Activated CD4-positive, alpha-beta memory T cell treated with anti-CD3 and anti-CD28 coated beads for 36 hours (primary cell): Measurements from ENCODE around the gene CRB2. TPM values are rescaled to one million over a fixed set of nuclear protein-coding genes. Genes with fewer than 3 reads are reported as not detected.

Experiments
- CTCF ChIA-PET: fragments of 350-600 bp; sonication (Branson Sonifier 250); formaldehyde crosslinking; loops from one replicate; lab custom pipeline; 2021; ENCODE audit warnings: antibody characterized with exemption, inconsistent platforms; lab: Charles Lee
- POLR2A ChIA-PET: fragments of 350-600 bp; sonication (Branson Sonifier 250); formaldehyde crosslinking; loops from one replicate; lab custom pipeline; 2021; ENCODE audit warnings: antibody characterized with exemption; lab: Charles Lee
- DNase-seq: peaks from one replicate; pipeline ENCODE4 v3.0.0-alpha.2; 2020
- H3K27ac Mint-ChIP-seq: one replicate; pipeline ENCODE4 v1.8.0; 2021; ENCODE audit warnings: mixed read lengths
- H3K27me3 Mint-ChIP-seq: one replicate; pipeline ENCODE4 v1.8.0; 2021; ENCODE audit warnings: mixed read lengths
- H3K36me3 Mint-ChIP-seq: one replicate; pipeline ENCODE4 v1.8.0; 2021; ENCODE audit warnings: mixed read lengths
- H3K4me1 Mint-ChIP-seq: one replicate; pipeline ENCODE4 v1.8.0; 2021; ENCODE audit warnings: low read depth, mixed read lengths
- H3K4me3 Mint-ChIP-seq: one replicate; pipeline ENCODE4 v1.8.0; 2021; ENCODE audit warnings: mild to moderate bottlenecking, mixed read lengths
- H3K9me3 Mint-ChIP-seq: one replicate; pipeline ENCODE4 v1.8.0; 2021; ENCODE audit warnings: mixed read lengths
- intact Hi-C: fragments of 100-400 bp; cut with micrococcal nuclease; formaldehyde crosslinking; loops from one replicate; pipeline ENCODE4 v1.15.1; 2023
- total RNA-seq, 2 experiments: library from RNA; stranded (reverse); gene quantifications; one replicate each; pipeline ENCODE4 v1.2.3, GENCODE V29; 2021

Gene CRB2
- total RNA-seq, 2 experiments from 2014 or later: not detected

GRCh38 chr9:123371228-123371584 is 15.2 kb downstream of the CRB2 start:
- DNase-seq: no peak
- H3K27me3 Mint-ChIP-seq: peaks cover 41% of the 10 kb centered on the region
- no peaks in the 10 kb centered on the region for H3K36me3 Mint-ChIP-seq
- intact Hi-C loops: no loop called here
- ChIA-PET POLR2A (no interaction called here), CTCF (interaction anchor here (0.6 to 1.0 kb wide), 2 partner anchors 10 to 17 kb away, joined by 3 to 4 read pairs; no protein-coding TSS in a partner anchor)
- H3K4me1 Mint-ChIP-seq: peaks cover 2% of the 10 kb centered on the region
- no peak overlapping the region for H3K27ac Mint-ChIP-seq
- no peaks in the 10 kb centered on the region for H3K9me3 Mint-ChIP-seq
- H3K4me3 Mint-ChIP-seq: no peak overlapping the region

GRCh38 chr9:123371805-123372590 is 16.0 kb downstream of the CRB2 start:
- H3K9me3 Mint-ChIP-seq: no peaks in the 10 kb centered on the region
- H3K36me3 Mint-ChIP-seq: no peaks in the 10 kb centered on the region
- ChIA-PET CTCF (interaction anchor here (0.6 to 1.0 kb wide), 2 partner anchors 11 to 18 kb away, joined by 3 to 4 read pairs; no protein-coding TSS in a partner anchor), POLR2A (no interaction called here)
- no peak overlapping the region for H3K27ac Mint-ChIP-seq
- DNase-seq: no peak
- peaks cover 2% of the 10 kb centered on the region for H3K4me1 Mint-ChIP-seq
- no peak overlapping the region for H3K4me3 Mint-ChIP-seq
- H3K27me3 Mint-ChIP-seq: peaks cover 45% of the 10 kb centered on the region
- intact Hi-C loops: no loop called here

DNA sequence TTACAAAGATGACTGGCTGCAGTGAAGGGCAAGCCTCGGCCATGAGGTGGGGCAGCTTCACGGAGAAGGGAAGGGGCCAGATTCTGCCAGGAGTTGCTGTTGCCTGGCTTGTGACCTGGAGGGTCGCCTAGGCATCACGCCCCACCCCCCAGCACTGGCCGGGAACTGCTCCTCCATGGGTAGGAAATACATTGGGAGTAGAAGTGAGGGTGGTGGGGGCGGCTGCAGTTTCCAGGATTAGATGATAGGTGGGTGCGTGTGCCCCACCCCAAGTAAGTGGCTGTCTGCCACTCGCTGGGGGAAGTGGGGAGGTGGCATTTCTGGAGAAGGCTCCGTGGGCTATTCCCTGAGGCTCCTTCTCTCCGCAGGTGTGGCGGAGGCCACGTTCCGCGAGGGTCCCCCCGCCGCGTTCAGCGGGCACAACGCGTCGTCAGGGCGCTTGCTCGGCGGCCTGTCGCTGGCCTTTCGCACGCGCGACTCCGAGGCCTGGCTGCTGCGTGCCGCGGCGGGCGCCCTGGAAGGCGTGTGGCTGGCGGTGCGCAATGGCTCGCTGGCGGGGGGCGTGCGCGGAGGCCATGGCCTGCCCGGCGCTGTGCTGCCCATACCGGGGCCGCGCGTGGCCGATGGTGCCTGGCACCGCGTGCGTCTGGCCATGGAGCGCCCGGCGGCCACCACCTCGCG is 16.9 kb downstream of the CRB2 start:
- Mint-ChIP-seq H3K4me1 (peaks cover 2% of the 10 kb centered on the region), H3K9me3 (no peaks in the 10 kb centered on the region), H3K27ac (no peak overlapping the region), H3K36me3 (no peaks in the 10 kb centered on the region), H3K27me3 (peaks cover 44% of the 10 kb centered on the region), H3K4me3 (no peak overlapping the region)
- ChIA-PET POLR2A (no interaction called here), CTCF (no interaction called here)
- DNase-seq: no peak
- intact Hi-C loops: no loop called here

DNA sequence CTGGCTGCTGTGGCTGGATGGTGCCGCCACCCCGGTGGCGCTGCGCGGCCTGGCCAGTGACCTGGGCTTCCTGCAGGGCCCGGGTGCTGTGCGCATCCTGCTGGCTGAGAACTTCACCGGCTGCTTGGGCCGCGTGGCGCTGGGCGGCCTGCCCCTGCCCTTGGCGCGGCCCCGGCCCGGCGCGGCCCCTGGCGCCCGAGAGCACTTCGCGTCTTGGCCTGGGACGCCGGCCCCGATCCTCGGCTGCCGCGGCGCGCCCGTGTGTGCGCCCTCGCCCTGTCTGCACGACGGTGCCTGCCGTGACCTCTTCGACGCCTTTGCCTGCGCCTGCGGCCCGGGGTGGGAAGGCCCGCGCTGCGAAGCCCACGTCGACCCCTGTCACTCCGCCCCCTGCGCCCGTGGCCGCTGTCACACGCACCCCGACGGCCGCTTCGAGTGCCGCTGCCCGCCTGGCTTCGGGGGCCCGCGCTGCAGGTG is 17.5 kb downstream of the CRB2 start:
- intact Hi-C loops: no loop called here
- Mint-ChIP-seq H3K36me3 (no peaks in the 10 kb centered on the region), H3K4me3 (no peak overlapping the region), H3K27me3 (peaks cover 44% of the 10 kb centered on the region), H3K4me1 (peaks cover 2% of the 10 kb centered on the region), H3K27ac (no peak overlapping the region), H3K9me3 (no peaks in the 10 kb centered on the region)
- no peak for DNase-seq
- POLR2A ChIA-PET: no interaction called here
- CTCF ChIA-PET: no interaction called here

- Mint-ChIP-seq H3K27me3 (peaks cover 44% of the 10 kb centered on the region), H3K4me3 (no peak overlapping the region), H3K4me1 (peaks cover 2% of the 10 kb centered on the region), H3K27ac (no peak overlapping the region), H3K36me3 (no peaks in the 10 kb centered on the region), H3K9me3 (no peaks in the 10 kb centered on the region)
- no peak for DNase-seq
- CTCF ChIA-PET: no interaction called here
- intact Hi-C loops: no loop called here
- POLR2A ChIA-PET: no interaction called here
These were observed 17.9 kb downstream of the CRB2 start for GRCh38 chr9:123373946-123374345.

- Mint-ChIP-seq H3K27ac (no peak overlapping the region), H3K27me3 (peaks cover 39% of the 10 kb centered on the region), H3K4me3 (no peak overlapping the region), H3K9me3 (no peaks in the 10 kb centered on the region), H3K4me1 (peaks cover 2% of the 10 kb centered on the region), H3K36me3 (no peaks in the 10 kb centered on the region)
- no peak for DNase-seq
- POLR2A ChIA-PET: no interaction called here
- intact Hi-C loops: no loop called here
- CTCF ChIA-PET: interaction anchor here (1.0 kb wide), 1 partner anchor 25 kb away, joined by 3 read pairs; no protein-coding TSS in a partner anchor
These were observed 19.6 kb downstream of the CRB2 start for GRCh38 chr9:123375469-123376132.

DNA sequence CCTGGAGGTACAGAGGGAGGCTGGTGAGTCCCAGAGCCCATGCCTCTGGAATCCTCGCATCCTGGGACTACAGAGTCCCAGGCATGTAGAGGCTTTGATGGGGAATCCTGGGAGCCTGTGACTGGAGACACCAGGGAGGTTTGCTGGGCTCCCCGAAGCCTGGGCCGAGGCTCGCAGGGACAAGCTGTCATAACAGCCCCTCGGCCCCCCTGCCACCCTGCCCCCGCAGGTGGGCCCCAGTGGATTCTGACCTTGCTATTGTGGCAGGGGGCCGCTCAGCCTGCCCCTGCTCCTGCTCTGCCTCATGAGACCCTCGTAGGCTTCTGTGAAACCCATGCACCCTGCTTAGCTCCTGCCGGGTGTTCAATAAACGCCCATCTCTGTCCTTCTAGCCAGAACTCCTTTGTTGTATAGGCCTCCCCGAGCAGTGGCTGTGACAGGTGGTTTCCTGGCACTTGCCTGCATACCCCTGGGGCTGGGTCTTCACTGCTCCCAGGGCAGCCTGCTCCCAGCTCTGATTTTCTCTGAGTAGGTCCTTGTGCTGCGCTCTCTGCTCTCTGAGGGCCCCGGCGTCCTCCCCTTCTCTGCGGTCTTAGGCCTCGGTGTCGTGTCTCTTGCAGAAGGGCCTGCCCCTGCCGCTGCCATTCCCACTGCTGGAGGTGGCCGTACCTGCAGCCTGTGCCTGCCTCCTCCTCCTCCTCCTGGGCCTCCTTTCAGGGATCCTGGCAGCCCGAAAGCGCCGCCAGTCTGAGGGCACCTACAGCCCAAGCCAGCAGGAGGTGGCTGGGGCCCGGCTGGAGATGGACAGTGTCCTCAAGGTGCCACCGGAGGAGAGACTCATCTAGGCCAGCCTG is 20.4 kb downstream of the CRB2 start:
- no peak overlapping the region for H3K4me3 Mint-ChIP-seq
- ChIA-PET CTCF (interaction anchor here (1.0 kb wide), 1 partner anchor 26 kb away, joined by 3 read pairs; no protein-coding TSS in a partner anchor), POLR2A (no interaction called here)
- no peaks in the 10 kb centered on the region for H3K9me3 Mint-ChIP-seq
- no peaks in the 10 kb centered on the region for H3K36me3 Mint-ChIP-seq
- no peak overlapping the region for H3K27ac Mint-ChIP-seq
- H3K27me3 Mint-ChIP-seq: peaks cover 38% of the 10 kb centered on the region
- intact Hi-C loops: no loop called here
- peaks cover 2% of the 10 kb centered on the region for H3K4me1 Mint-ChIP-seq
- DNase-seq: no peak

DNA sequence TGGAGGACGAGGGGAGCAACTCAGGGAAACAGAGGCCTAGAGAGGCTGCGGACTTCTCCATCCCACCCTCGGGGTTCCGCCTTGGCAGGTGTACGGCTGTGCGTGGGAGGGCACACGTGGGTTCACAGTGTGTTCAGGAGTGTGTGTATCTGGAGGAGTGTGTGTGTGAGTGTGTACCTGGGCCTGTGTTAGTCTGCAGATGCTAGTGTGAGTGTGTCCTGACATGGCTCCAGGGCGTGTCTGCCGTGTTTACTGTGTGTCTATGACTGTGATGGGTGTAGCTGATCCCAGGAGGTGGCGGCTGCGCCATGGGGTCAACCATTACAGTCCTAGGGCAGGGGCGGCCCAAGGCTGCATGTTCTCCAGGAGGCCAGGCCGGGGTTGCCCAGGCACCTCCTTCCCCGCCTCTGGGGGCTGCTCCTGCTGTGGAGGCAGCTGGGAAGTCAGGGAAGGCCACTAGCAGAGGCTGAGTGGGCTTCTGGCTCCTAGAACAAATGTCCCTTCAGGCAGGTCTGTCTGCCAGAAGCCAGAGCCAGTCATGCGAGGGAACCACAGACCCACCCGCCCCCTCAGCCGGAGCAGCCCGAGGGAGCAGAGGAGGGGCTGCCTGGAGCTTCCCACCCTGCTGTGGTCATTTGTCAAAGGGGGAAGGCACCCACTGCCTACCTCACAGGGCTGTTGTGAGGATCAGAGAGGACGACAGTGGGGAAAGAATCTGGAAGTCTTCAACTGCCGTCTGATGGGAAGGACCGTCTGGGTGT is 21.4 kb downstream of the CRB2 start:
- Mint-ChIP-seq H3K36me3 (no peaks in the 10 kb centered on the region), H3K9me3 (no peaks in the 10 kb centered on the region), H3K27ac (no peak overlapping the region), H3K4me3 (no peak overlapping the region), H3K27me3 (peaks cover 29% of the 10 kb centered on the region), H3K4me1 (peaks cover 2% of the 10 kb centered on the region)
- CTCF ChIA-PET: no interaction called here
- DNase-seq: no peak
- POLR2A ChIA-PET: no interaction called here
- intact Hi-C loops: no loop called here

- Mint-ChIP-seq H3K36me3 (no peaks in the 10 kb centered on the region), H3K4me3 (no peak overlapping the region), H3K27me3 (peaks cover 24% of the 10 kb centered on the region), H3K4me1 (no peaks in the 10 kb centered on the region), H3K9me3 (no peaks in the 10 kb centered on the region), H3K27ac (no peak overlapping the region)
- ChIA-PET POLR2A (no interaction called here), CTCF (interaction anchor here (0.7 kb wide), 1 partner anchor 1706 kb away, joined by 3 read pairs; no protein-coding TSS in a partner anchor)
- intact Hi-C loops: no loop called here
- no peak for DNase-seq
These were observed 22.0 kb downstream of the CRB2 start for GRCh38 chr9:123378025-123378424.

- ChIA-PET POLR2A (no interaction called here), CTCF (no interaction called here)
- Mint-ChIP-seq H3K36me3 (no peaks in the 10 kb centered on the region), H3K4me3 (no peak overlapping the region), H3K9me3 (no peaks in the 10 kb centered on the region), H3K4me1 (no peaks in the 10 kb centered on the region), H3K27me3 (peaks cover 21% of the 10 kb centered on the region), H3K27ac (no peak overlapping the region)
- intact Hi-C loops: no loop called here
- DNase-seq: no peak
These were observed 23.1 kb downstream of the CRB2 start for GRCh38 chr9:123378956-123379660.
